ENCODE results near the gene HP. TPM values are rescaled to one million over a fixed set of nuclear protein-coding genes. Genes with fewer than 3 reads are reported as not detected.
A peak's percentile ranks its signal among the peaks of the same experiment; 100 is the strongest.
"Not testable (repeated sequence)": the region's sequence is repeated elsewhere in the genome, so short reads cannot be mapped to it uniquely, and the experiment has no call there.

HP gene
- total RNA-seq, 1 experiment from 2014 or later: not detected

- no peak for DNase-seq (ENCODE audit: low read depth)
Observed at GRCh38 chr16:72043058-72043457, 11.2 kb upstream of the HP start.

- DNase-seq (ENCODE audit: low read depth): no peak
Observed at GRCh38 chr16:72043539-72043938, 10.8 kb upstream of the HP start.

GRCh38 chr16:72044296-72044695 lies 10.0 kb upstream of the HP start:
- no peak for DNase-seq (ENCODE audit: low read depth)

- DNase-seq (ENCODE audit: low read depth): no peak
Observed at GRCh38 chr16:72044825-72045359, 9.4 kb upstream of the HP start.

- no peak for DNase-seq (ENCODE audit: low read depth)
Observed at GRCh38 chr16:72049110-72049509, 5.2 kb upstream of the HP start.

- DNase-seq (ENCODE audit: low read depth): no peak
Observed at GRCh38 chr16:72050769-72051464, 3.4 kb upstream of the HP start.

- DNase-seq (ENCODE audit: low read depth): no peak
Observed at GRCh38 chr16:72051818-72052217, 2.5 kb upstream of the HP start.

- DNase-seq (ENCODE audit: low read depth): no peak
Observed at GRCh38 chr16:72055911-72056310, 1.6 kb downstream of the HP start.

- DNase-seq (ENCODE audit: low read depth): not testable (repeated sequence)
Observed at GRCh38 chr16:72057313-72057712, 3.0 kb downstream of the HP start.

GRCh38 chr16:72059060-72059459 lies 4.8 kb downstream of the HP start:
- not testable (repeated sequence) for DNase-seq (ENCODE audit: low read depth)

- no peak for DNase-seq (ENCODE audit: low read depth)
Observed at GRCh38 chr16:72060405-72060804, 6.1 kb downstream of the HP start.

GRCh38 chr16:72061564-72061963 lies 7.3 kb downstream of the HP start:
- no peak for DNase-seq (ENCODE audit: low read depth)

GRCh38 chr16:72064361-72064894 lies 10.1 kb downstream of the HP start:
- no peak for DNase-seq (ENCODE audit: low read depth)

- peak; percentile 4 for DNase-seq (ENCODE audit: low read depth)
Observed at GRCh38 chr16:72066747-72067146, 12.4 kb downstream of the HP start.

- no peak for DNase-seq (ENCODE audit: low read depth)
Observed at GRCh38 chr16:72068930-72069329, 14.6 kb downstream of the HP start.

GRCh38 chr16:72072514-72073342 lies 18.4 kb downstream of the HP start:
- no peak for DNase-seq (ENCODE audit: low read depth)

GRCh38 chr16:72073560-72074230 lies 19.4 kb downstream of the HP start:
- DNase-seq (ENCODE audit: low read depth): no peak

GRCh38 chr16:72075067-72075466 lies 20.8 kb downstream of the HP start:
- DNase-seq (ENCODE audit: low read depth): not testable (repeated sequence)

- DNase-seq (ENCODE audit: low read depth): not testable (repeated sequence)
Observed at GRCh38 chr16:72076991-72077706, 22.8 kb downstream of the HP start.

GRCh38 chr16:72083778-72084404 lies 29.6 kb downstream of the HP start:
- DNase-seq (ENCODE audit: low read depth): no peak

- no peak for DNase-seq (ENCODE audit: low read depth)
Observed at GRCh38 chr16:72084445-72084844, 30.1 kb downstream of the HP start.

Data from Daoy (cell line).